BJ (cell line): Measurements from ENCODE around the gene ACO1. TPM values are rescaled to one million over a fixed set of nuclear protein-coding genes. Genes with fewer than 3 reads are reported as not detected.
"Not testable (repeated sequence)": the region's sequence is repeated elsewhere in the genome, so short reads cannot be mapped to it uniquely, and the experiment has no call there.

Experiments used
- CTCF ChIA-PET: fragments of 350-600 bp; formaldehyde crosslinking; extraction: SDS; loops from one replicate; lab custom pipeline; 2021; ENCODE audit warnings: antibody characterized with exemption, inconsistent platforms; lab: Yijun Ruan, JAX
- POLR2A ChIA-PET: fragments of 300-600 bp; sonication (Branson Sonifier 250); formaldehyde crosslinking; extraction: SDS; loops from one replicate; lab custom pipeline; 2021; ENCODE audit warnings: antibody characterized with exemption; lab: Charles Lee
- DNase-seq: peaks from one replicate; pipeline ENCODE4 v3.0.0-alpha.2; 2011; ENCODE audit warnings: low read depth
- H3K27me3 ChIP-seq: 2 replicates; pipeline ENCODE4 v1.6.0; 2011; ENCODE audit warnings: low read length; ENCODE audit not compliant: control insufficient read depth, insufficient read depth
- H3K36me3 ChIP-seq: 2 replicates; pipeline ENCODE4 v1.5.1; 2011; ENCODE audit warnings: low read length; ENCODE audit not compliant: control insufficient read depth, insufficient read depth
- H3K4me3 ChIP-seq: 2 replicates; pipeline ENCODE4 v1.5.1; 2011; ENCODE audit warnings: low read depth, mild to moderate bottlenecking, control low read depth, low read length
- polyA plus RNA-seq: library from polyadenylated mRNA; depleted of rRNA; stranded (reverse); fragments of >200 nt; gene quantifications from 2 replicates; pipeline ENCODE4 v1.2.3, GENCODE V29; 2011
- TF ChIP-seq, protein P1 (sequence below): IDR thresholded peaks from 2 replicates; pipeline ENCODE4 v1.5.1; 2011; ENCODE audit warnings: low read depth, mild to moderate bottlenecking, control low read depth, inconsistent platforms, low read length, moderate library complexity; ENCODE audit not compliant: insufficient read depth

The ACO1 gene
- polyA plus RNA-seq, 1 experiment: 93.8 TPM

- POLR2A ChIA-PET: no interaction called here
- no peak for DNase-seq
Measured at GRCh38 chr9:32350682-32351081, 33.8 kb upstream of the ACO1 start.

GRCh38 chr9:32351845-32352244 lies 32.6 kb upstream of the ACO1 start:
- POLR2A ChIA-PET: no interaction called here

More at GRCh38 chr9:32350682-32351081, 33.8 kb upstream of the ACO1 start:
- no peaks in the 10 kb centered on the region for H3K36me3 ChIP-seq
- no peak overlapping the region for H3K4me3 ChIP-seq
- TF ChIP-seq, protein P1, sequence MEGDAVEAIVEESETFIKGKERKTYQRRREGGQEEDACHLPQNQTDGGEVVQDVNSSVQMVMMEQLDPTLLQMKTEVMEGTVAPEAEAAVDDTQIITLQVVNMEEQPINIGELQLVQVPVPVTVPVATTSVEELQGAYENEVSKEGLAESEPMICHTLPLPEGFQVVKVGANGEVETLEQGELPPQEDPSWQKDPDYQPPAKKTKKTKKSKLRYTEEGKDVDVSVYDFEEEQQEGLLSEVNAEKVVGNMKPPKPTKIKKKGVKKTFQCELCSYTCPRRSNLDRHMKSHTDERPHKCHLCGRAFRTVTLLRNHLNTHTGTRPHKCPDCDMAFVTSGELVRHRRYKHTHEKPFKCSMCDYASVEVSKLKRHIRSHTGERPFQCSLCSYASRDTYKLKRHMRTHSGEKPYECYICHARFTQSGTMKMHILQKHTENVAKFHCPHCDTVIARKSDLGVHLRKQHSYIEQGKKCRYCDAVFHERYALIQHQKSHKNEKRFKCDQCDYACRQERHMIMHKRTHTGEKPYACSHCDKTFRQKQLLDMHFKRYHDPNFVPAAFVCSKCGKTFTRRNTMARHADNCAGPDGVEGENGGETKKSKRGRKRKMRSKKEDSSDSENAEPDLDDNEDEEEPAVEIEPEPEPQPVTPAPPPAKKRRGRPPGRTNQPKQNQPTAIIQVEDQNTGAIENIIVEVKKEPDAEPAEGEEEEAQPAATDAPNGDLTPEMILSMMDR: no peak
- H3K27me3 ChIP-seq: no peaks in the 10 kb centered on the region
- CTCF ChIA-PET: no interaction called here

GRCh38 chr9:32353476-32353875 lies 31.0 kb upstream of the ACO1 start:
- CTCF ChIA-PET, H3K36me3 ChIP-seq, H3K4me3 ChIP-seq, DNase-seq, H3K27me3 ChIP-seq, POLR2A ChIA-PET: not testable (repeated sequence)

More at GRCh38 chr9:32351845-32352244, 32.6 kb upstream of the ACO1 start:
- no peak for DNase-seq
- Histone ChIP-seq H3K4me3 (no peak overlapping the region), H3K27me3 (no peaks in the 10 kb centered on the region), H3K36me3 (no peaks in the 10 kb centered on the region)
- CTCF ChIA-PET: no interaction called here
- TF ChIP-seq, protein P1: peak; percentile 14; the same call in 1 of the 2 replicates

GRCh38 chr9:32359452-32359851 lies 25.0 kb upstream of the ACO1 start:
- Histone ChIP-seq H3K36me3 (no peaks in the 10 kb centered on the region), H3K27me3 (no peaks in the 10 kb centered on the region), H3K4me3 (no peak overlapping the region)
- POLR2A ChIA-PET: no interaction called here
- TF ChIP-seq, protein P1: no peak
- no peak for DNase-seq
- CTCF ChIA-PET: interaction anchor here (1.2 kb wide), 1 partner anchor 19 kb away, joined by 3 read pairs; no protein-coding TSS in a partner anchor

DNA sequence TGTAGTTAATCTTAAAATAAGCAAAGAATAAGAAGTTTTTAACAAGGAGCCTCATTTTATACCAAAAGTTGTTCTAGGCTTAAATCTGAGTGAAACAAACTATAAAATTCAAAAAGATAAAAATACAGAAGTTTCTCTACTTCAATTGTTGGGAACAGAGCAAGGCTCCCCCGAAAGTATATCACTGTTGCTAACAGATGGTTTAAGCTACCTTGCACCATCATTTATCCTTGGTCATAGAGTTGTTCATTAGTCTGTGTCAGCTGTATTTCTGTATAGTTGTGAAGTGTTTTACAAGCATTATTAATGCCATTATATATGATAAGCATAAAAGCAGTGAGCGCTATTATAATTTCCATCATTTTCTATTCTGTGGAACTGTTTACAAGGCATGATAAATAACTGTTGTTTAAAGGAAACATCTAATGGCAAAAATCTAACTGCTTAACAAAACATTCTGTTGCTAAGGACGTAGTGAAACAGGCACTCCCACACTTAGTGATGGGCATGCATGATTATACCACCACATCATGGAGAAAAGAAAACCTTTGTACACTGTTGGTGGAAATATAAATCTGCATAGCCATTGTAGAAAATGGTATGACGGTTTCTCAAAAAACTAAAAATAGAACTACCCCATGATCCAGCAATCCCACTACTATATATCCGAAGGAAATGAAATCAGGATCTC lies 23.3 kb upstream of the ACO1 start:
- TF ChIP-seq, protein P1: no peak
- ChIA-PET CTCF (no interaction called here), POLR2A (no interaction called here)
- H3K36me3 ChIP-seq: no peaks in the 10 kb centered on the region
- DNase-seq: no peak
- H3K4me3 ChIP-seq: no peak overlapping the region
- no peaks in the 10 kb centered on the region for H3K27me3 ChIP-seq
